ENCODE results near the gene DPPA2.

The DPPA2 gene

DNA sequence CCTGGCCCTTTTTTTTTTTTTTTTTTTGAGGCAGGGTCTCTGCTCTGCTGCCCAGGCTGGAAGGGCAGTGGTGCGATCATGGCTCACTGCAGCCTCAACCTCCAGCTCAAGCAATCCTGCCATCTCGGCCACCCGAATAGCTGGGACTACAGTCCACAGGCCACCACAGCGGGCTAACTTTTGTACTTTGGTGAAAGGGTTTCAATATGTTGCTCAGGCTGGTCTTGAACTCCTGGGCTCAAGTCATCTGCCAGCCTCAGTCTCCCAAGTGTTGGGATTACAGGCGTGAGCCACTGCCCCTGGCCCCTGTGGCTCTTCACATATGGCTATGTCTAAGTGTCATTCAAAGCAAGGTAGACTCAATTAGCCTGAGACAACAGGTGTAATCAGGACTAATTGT lies 8.8 kb upstream of the DPPA2 start:
- no peak for DNase-seq (ENCODE audit: low read depth in 2 of 2)

DNA sequence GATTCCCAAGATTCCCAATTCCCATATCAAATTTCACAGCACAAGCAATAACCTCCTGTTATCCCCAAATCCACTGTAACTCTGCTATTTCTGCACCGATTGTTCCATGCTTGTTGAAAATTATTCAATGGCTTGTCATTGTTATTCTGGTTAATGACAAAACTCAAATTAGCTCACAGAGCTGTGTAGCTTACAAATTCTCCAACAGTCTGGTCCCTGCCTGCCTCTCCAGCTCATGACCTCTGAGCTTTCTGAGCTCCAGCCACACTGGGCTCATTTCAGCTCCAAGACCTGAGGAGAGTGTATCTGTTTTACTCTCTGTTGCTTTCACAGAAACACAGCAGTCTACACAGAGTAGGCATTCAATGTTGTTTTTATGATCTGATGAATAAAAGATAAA lies 3.3 kb downstream of the DPPA2 start:
- DNase-seq (ENCODE audit: low read depth in 2 of 2): no peak

DNA sequence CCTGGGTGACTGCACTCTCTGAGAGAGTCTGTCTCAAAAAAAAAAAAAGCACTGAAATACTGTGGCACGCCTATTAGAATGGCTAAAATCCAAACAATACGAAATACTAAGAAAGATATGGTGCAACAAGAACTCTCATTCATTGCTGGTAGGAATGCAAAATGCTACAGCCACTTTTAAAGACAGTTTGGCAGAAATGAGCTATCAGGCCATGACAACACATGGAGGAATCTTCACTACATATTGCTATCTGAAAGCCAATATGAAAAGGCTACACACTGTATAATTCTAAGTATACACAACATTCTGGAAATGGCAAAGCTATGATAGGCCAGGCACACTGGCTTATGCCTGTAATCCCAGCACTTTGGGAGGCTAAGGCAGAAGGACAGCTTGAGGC lies 18.8 kb downstream of the DPPA2 start:
- no peak for DNase-seq (ENCODE audit: low read depth in 2 of 2)

DNA sequence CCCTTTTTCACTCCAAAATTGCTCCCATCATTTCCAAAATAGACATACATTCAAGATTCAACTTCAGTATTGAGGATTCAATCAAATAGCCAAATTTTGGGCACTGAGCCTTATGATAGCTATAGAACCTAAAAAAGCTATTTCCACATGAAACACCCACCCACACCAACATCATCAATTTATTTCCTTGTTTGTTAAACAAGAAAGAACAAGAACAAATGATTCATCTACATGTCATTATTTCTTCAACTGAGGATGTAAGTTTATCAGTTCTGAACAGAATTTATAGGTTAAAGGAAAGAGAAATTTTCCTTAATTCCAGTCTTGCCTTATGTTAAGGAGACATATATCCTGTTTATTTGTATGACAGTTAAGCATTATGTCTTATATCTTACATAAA lies 32.2 kb downstream of the DPPA2 start:
- no peak for DNase-seq (ENCODE audit: low read depth in 2 of 2)

DNA sequence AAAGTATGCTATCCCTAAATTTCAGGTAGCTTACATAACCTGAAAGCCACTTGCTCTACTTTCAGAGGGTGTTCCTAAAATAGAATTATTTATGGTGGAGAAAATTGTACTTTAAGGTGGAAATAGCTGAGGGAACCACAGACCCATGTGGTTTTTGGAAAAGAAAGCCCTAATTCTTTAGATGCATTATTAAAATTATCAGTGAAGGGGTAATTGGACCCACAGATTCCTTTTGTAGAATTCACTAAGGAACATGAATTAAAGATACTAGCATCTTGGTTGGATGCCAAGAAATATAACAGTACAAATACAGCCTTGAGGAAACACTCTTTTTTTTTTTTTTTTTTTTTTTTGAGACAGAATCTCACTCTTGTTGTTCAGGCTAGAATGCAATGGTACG lies 37.8 kb downstream of the DPPA2 start:
- DNase-seq (ENCODE audit: low read depth in 2 of 2): no peak

DNA sequence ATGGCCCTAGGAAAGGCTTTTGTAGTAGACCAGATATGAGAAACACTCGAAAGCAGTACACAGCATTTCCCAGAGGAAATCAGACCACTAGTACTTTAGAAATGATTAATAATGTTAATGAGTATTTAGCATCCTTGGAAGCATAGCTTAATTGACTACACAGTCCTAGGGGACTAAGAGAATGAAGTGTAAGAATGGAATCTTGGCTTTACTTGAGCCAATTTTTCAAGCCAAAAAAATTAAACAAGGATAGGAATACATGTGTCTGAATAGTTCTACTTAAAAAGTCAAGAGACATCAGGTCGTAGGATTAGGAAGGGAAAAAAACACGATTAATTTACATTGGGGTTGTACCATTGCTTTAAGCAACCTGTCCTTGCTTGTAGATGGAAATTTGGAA lies 38.2 kb downstream of the DPPA2 start:
- no peak for DNase-seq (ENCODE audit: low read depth in 2 of 2)

DNA sequence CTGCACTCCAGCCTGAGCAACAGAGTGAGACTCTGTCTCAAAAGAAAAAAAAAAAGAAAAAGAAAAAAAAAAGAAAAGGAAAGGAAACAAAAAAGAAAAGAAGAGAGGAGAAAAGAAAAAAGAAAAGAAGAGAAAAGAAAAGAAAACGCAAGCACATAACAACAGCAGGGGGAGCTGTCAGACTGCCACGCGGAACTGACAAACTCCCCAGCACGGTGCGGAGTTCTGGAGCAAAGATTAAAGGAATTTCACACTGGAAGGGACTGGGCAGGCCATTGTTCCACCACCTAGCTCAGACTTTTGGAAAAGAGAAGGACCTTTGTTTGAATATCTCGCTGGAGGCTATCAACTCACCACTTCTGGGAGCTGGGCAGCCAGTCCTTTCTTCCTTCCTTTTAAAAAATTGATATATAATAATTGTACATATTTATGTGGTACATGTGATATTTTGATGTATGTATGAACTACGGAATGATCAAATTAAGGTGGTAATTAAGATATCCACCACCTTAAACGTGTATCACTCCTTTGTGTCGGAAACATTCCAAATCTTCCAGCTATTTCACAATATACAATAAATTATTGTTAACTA lies 40.5 kb downstream of the DPPA2 start:
- no peak for DNase-seq (ENCODE audit: low read depth in 2 of 2)

DNA sequence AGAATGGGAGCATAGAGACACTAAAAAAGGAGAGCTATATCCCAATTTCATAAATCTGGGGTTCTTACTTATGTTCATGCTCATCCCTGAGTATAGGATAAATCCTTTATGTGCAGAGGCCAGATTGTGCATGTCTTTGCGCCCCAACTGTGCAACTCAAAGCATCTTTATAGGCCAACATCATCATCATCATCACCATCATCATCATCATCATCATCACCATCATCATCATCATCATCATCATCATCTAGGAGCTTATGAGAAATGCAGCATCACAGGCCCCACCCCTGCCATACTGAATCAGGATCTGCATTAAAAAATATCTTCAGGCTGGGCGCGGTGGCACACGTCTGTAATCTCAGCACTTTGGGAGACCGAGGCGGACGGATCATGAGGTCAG lies 45.5 kb downstream of the DPPA2 start:
- DNase-seq (ENCODE audit: low read depth in 2 of 2): no peak

DNA sequence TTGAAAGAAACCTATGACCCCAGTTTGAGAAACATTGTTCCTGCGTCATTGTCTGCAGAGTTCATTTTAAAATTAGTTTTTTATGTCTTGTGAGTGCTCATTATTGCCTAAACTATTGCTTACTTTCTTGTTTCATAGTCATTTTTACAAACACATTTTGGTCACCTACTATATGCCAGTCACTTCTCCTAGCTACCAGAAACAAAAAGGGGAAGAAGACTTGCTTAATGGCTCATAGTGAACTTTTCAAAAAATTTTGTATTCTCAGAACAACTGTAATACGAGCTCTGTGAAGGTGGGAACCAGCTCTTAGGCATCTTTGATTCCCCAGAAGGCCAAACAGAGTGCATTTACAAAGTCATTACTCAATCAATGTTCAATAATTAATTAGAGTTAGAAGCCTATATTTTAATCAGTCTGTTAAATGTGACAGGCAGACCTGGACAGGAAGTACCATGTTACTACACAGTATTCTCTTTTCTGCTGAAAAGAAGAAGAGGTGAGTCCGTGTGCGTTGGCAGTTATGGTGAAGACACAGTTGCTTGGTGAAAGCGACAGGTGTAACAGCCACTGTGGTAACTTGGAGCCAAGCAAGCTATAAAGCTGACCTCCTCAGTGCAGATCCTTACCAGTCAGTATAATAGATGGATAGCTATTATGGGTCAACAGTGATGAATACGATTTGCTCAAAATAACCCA lies 46.6 kb downstream of the DPPA2 start:
- DNase-seq (ENCODE audit: low read depth in 2 of 2): no peak

DNA sequence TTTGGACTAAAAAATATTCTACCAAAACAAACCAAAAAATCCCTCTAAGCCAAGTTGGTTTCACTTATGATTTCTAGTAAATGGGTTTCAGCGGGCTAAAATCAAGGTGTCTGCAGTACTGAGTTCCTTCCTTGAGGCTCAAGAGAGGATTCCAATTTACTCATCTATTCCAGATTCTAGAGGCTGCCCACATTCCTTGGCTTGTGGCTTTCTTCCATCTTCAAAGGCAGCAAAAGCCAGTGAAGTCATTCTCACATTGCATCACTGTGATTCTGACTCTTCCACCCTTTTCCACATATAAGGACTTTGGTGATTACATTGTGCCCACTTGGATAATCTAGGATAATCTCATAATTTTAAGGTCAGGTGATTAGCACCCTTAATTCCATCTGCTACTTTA lies 48.1 kb downstream of the DPPA2 start:
- no peak for DNase-seq (ENCODE audit: low read depth in 2 of 2)

DNA sequence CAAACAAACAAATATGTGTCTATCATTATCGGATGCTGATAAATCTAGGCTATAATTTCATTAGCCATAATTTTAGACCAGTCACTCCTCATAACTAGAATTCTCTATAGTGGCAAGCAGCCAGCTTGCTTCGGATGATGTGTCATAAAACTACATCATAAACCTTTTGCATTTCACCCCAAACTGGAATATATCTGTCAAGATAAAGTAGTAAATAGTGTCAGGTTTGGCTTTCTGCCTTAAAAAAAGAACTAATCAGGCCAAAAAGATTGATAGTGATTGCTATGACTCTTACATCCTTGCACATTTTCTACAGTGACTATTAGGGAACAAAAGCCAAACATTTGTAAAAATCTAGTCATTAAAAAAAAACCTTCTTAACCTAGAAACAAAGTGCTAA lies 51.0 kb downstream of the DPPA2 start:
- DNase-seq (ENCODE audit: low read depth in 2 of 2): no peak

DNA sequence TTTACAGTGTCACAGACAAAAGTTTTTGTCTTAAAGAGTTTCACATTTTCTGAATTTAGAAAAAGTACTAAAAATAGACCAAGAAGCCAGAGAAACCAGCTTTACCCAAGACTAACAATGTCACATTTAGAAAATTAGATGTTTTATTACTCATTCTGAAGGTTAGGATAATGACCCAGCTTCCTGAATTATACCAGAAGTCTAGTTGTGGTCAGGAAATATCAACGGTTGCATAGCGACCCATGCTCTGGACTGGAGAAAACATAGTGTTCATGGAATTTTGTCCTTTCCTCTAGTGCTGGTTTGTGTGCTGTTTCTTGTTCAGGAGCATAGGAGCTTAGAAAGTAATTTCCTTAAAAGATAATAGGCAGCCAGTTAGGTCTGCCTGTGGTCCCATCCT lies 59.0 kb downstream of the DPPA2 start:
- DNase-seq (ENCODE audit: low read depth in 2 of 2): no peak

DNA sequence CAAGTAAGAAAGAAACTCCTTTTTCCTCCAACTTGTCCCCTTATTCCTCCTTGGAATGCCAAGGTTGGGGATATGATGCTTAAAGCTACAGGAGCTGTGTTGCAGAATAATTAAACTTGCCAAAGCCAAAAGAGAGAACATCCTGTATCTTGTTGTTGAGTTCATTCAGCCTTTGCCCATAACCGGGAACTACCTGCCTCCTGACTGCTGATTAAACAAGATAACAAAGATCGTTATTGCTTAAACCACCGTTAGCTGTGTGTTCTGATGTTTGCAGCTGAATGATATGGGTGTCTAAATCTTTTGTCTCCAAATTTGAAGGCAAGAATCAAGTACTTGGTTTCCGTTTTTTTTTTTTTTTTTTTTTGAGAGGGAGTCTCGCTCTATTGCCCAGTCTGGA lies 61.5 kb downstream of the DPPA2 start:
- no peak for DNase-seq (ENCODE audit: low read depth in 2 of 2)

DNA sequence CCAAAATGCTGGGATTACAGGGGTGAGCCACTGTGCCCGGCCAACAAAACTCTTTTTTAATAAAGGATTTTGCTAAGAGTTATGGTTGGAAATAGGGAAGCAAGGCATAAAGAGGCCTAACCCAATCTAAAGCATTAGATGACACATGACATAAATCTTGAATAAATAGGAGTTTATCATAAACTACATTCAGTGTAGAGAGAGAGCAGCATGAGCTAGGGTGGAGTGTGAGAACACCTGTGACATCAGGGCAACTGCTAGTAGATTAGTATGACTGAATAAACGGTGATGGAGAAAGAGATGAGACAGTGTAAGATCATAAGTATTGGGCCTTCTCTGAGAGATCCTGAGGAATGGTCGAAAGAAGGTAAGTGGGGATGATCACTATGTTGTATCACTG lies 63.7 kb downstream of the DPPA2 start:
- no peak for DNase-seq (ENCODE audit: low read depth in 2 of 2)
